ENCODE measurements around the gene ADORA1. TPM values are rescaled to one million over a fixed set of nuclear protein-coding genes. Genes with fewer than 3 reads are reported as not detected.

ADORA1 gene
- total RNA-seq, 1 donor from 2014 or later: 0.21 TPM

DNA sequence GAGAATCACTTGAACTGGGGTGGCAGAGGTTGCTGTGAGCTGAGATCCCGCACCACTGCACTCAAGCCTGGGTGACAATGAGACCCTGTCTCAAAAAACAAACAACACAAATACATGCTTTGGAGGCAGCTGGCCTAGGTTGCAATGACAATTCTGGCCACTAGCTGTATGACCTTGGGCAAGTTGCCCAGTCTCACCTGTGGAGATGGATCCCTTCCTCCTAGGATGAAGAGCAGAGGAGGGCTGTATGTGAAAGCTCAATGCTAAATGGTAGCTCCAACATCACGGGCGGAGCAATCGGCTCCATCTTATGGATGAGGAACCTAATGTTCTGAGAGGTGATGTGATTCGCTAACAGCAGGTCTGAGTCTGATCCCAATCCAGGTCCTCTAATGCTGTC lies 20.6 kb downstream of the ADORA1 start:
- no peaks in the 10 kb centered on the region for H3K36me3 Mint-ChIP-seq (ENCODE audit: unreplicated experiment)
- no peaks in the 10 kb centered on the region for H3K9me3 Mint-ChIP-seq (ENCODE audit: unreplicated experiment)
- TF ChIP-seq, protein P1, sequence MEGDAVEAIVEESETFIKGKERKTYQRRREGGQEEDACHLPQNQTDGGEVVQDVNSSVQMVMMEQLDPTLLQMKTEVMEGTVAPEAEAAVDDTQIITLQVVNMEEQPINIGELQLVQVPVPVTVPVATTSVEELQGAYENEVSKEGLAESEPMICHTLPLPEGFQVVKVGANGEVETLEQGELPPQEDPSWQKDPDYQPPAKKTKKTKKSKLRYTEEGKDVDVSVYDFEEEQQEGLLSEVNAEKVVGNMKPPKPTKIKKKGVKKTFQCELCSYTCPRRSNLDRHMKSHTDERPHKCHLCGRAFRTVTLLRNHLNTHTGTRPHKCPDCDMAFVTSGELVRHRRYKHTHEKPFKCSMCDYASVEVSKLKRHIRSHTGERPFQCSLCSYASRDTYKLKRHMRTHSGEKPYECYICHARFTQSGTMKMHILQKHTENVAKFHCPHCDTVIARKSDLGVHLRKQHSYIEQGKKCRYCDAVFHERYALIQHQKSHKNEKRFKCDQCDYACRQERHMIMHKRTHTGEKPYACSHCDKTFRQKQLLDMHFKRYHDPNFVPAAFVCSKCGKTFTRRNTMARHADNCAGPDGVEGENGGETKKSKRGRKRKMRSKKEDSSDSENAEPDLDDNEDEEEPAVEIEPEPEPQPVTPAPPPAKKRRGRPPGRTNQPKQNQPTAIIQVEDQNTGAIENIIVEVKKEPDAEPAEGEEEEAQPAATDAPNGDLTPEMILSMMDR (IDR thresholded peaks at IDR 0.05): peak; percentile 16
- H3K27ac Mint-ChIP-seq (ENCODE audit: unreplicated experiment): no peak overlapping the region
- DNase-seq (ENCODE audit: extremely low spot score, unreplicated experiment): no peak
- peaks cover 13% of the 10 kb centered on the region for H3K27me3 Mint-ChIP-seq (ENCODE audit: unreplicated experiment)
- no peak overlapping the region for H3K4me3 Mint-ChIP-seq (ENCODE audit: unreplicated experiment)
- peaks cover 11% of the 10 kb centered on the region for H3K4me1 Mint-ChIP-seq (ENCODE audit: unreplicated experiment)

DNA sequence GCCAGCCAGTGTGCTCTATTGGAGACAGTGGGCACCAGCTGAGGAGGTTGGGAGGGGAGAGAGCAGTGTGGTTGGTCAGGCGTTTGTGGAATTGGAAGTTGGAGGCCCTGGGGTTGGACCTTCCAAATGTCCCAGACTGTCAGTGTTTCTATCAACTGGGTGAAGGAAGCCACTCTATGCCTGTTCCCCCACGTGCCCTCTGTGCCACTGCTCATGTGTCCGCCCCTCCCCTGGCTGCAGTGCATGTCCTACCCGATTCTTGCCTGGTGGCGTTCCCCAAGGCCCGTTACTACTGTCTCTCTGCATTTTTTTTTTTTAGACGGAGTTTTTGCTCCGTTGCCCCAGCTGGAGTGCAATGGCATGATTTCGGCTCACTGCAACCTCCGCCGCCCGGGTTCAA lies 21.1 kb downstream of the ADORA1 start:
- DNase-seq (ENCODE audit: extremely low spot score, unreplicated experiment): no peak
- Mint-ChIP-seq H3K27ac (ENCODE audit: unreplicated experiment) (no peak overlapping the region), H3K36me3 (ENCODE audit: unreplicated experiment) (no peaks in the 10 kb centered on the region), H3K9me3 (ENCODE audit: unreplicated experiment) (no peaks in the 10 kb centered on the region), H3K27me3 (ENCODE audit: unreplicated experiment) (peaks cover 12% of the 10 kb centered on the region), H3K4me3 (ENCODE audit: unreplicated experiment) (no peak overlapping the region), H3K4me1 (ENCODE audit: unreplicated experiment) (peaks cover 16% of the 10 kb centered on the region)
- TF ChIP-seq, protein P1 (IDR thresholded peaks at IDR 0.05): no peak

DNA sequence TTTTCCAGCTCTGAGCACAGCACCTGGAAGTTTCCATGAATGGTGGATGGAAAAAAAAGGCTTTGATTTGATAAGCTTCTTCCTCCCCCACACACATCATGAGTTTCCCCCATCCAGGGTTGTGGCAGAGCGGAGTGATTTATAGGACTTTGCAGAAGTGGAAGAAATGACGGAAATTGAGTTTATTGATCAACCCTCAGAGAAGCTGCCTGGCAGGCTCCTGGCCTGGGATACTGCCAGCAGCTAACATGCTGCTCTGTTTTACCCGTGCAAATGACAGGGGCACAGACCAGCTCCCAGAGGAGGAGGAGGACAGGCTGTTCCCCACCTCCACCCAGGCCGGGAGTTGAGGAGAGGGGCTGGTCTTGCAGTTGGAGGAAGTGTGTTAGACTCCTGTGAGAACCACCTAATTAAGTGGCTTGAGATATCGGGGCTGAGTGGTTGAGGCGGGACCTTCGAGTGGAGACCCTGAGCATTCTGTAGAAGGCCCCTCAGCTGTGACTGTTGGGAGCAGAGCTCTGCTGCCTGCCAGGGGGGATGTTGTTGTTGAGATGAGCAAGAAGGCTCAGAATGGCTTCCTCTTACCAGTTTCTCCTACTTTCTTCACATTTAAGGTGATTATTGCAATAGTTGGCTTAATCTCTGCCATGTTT lies 21.8 kb downstream of the ADORA1 start:
- H3K27ac Mint-ChIP-seq (ENCODE audit: unreplicated experiment): no peak overlapping the region
- no peak overlapping the region for H3K4me3 Mint-ChIP-seq (ENCODE audit: unreplicated experiment)
- TF ChIP-seq, protein P1 (IDR thresholded peaks at IDR 0.05): no peak
- H3K36me3 Mint-ChIP-seq (ENCODE audit: unreplicated experiment): no peaks in the 10 kb centered on the region
- peaks cover 9% of the 10 kb centered on the region for H3K27me3 Mint-ChIP-seq (ENCODE audit: unreplicated experiment)
- peaks cover 23% of the 10 kb centered on the region for H3K4me1 Mint-ChIP-seq (ENCODE audit: unreplicated experiment)
- no peak for DNase-seq (ENCODE audit: extremely low spot score, unreplicated experiment)
- no peaks in the 10 kb centered on the region for H3K9me3 Mint-ChIP-seq (ENCODE audit: unreplicated experiment)

DNA sequence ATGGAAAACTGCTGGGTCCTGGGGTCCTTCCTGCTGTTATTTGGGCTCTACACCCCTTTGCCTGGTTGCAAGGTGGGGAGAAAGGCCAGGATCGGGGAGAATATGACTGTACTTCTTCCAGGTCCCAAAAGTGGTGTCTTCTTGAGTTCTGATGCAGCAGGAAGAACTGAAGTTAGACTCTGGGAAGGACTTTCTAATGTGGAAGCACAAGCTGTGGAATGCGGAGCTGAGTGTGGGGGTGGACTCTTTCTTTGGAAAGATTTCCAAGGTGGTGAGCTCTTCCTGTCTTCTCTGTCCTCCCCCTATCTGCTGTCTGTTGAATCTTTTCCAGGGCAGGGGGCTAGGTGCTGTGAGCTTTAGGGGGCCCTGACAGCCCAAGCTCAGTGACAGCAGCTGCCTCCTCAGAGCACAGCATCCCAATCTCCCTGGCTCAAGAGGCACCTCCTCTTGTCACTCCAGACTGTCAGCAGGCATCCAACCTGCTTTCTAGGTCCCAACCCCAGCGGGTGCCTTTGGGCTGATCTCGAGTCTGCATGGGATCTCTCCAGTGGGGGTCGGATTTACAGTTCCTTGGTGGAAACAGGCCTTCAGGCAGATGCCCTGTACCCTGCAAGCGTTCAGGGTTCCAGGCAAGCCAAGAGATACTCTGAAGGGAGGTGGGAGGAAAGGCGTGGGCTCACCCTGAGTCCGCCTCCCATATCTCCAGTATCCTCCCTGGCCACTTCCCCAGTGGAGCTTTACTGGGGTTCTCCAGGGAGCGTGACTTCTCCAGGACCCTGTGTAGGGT lies 23.2 kb downstream of the ADORA1 start:
- no peak overlapping the region for H3K27ac Mint-ChIP-seq (ENCODE audit: unreplicated experiment)
- DNase-seq (ENCODE audit: extremely low spot score, unreplicated experiment): no peak
- H3K9me3 Mint-ChIP-seq (ENCODE audit: unreplicated experiment): no peaks in the 10 kb centered on the region
- peaks cover 29% of the 10 kb centered on the region for H3K4me1 Mint-ChIP-seq (ENCODE audit: unreplicated experiment)
- no peak overlapping the region for H3K4me3 Mint-ChIP-seq (ENCODE audit: unreplicated experiment)
- H3K36me3 Mint-ChIP-seq (ENCODE audit: unreplicated experiment): no peaks in the 10 kb centered on the region
- TF ChIP-seq, protein P1 (IDR thresholded peaks at IDR 0.05): no peak
- peaks cover 7% of the 10 kb centered on the region for H3K27me3 Mint-ChIP-seq (ENCODE audit: unreplicated experiment)
